Neuron (in vitro differentiated cells): Measurements from ENCODE around the gene HEATR5A.
"Not testable (repeated sequence)": the region's sequence is repeated elsewhere in the genome, so short reads cannot be mapped to it uniquely, and the experiment has no call there.

Experiments
- H2AFZ ChIP-seq: one replicate; pipeline ENCODE4 v1.6.1; 2013; ENCODE audit warnings: low read depth, mild to moderate bottlenecking, inconsistent platforms, low read length, moderate library complexity
- H3K27me3 ChIP-seq: one replicate; pipeline ENCODE4 v1.6.1; 2013; ENCODE audit warnings: low read length; ENCODE audit not compliant: insufficient read depth
- H3K36me3 ChIP-seq: one replicate; pipeline ENCODE4 v1.6.1; 2013; ENCODE audit warnings: low read length; ENCODE audit not compliant: insufficient read depth
- H3K4me1 ChIP-seq: one replicate; pipeline ENCODE4 v1.6.1; 2013; ENCODE audit warnings: low read length; ENCODE audit not compliant: insufficient read depth
- H3K4me3 ChIP-seq: 2 replicates; pipeline ENCODE4 v1.5.1; 2013; ENCODE audit warnings: mild to moderate bottlenecking, low read length, moderate library complexity
- H3K9me3 ChIP-seq: one replicate; pipeline ENCODE4 v1.6.1; 2013; ENCODE audit warnings: low read length

Gene HEATR5A

DNA sequence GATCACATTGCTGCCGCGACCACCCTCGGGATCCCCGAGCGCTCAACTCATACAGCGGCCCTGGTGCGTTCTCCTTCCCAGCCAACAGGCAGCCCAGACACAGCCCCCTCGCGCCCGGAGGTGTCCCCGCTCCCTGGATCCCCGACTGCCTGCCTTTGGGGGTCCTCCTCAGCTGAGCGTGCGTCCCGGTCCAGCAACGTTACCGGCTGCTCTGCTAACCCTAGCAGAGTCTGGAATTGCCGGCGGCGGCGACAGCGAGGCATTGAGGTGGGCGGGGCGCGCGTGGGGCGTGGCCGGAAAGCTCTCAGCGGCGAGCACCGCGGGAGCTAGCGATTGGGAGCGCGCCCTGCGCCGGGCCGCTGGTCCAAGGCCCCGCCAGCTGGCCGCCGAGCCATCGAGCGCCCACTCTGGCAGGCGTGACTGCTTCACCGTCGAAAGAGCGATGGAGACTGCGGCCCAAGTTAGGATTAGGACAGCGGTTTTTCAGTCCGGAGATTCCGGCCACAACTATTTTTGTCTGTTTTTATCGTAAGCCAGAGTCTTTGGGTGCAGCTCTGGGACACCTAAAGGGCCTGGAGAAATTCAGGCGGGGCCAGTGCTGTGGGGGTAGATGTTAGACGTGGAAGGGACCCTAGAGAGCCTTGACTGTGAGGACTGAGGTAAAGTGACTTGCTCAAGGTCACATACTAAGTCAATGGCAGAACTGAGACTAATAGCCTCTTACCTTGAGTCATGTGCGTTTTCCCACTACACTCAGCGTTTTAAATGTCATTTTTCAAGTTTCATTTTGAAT lies at the start of gene HEATR5A:
Gene HEATR5A (minus strand): TSS at position 232 of the 793 bp plus-strand sequence. CDS start 17,575 bp downstream, outside the sequence.
- Histone ChIP-seq H3K36me3 (no peaks in the 10 kb centered on the region), H3K27me3 (no peaks in the 10 kb centered on the region), H3K4me1 (peaks cover 9% of the 10 kb centered on the region), H2AFZ (peak within 1 kb of the TSS; percentile 90), H3K9me3 (no peaks in the 10 kb centered on the region), H3K4me3 (peak within 1 kb of the TSS; percentile 97)

DNA sequence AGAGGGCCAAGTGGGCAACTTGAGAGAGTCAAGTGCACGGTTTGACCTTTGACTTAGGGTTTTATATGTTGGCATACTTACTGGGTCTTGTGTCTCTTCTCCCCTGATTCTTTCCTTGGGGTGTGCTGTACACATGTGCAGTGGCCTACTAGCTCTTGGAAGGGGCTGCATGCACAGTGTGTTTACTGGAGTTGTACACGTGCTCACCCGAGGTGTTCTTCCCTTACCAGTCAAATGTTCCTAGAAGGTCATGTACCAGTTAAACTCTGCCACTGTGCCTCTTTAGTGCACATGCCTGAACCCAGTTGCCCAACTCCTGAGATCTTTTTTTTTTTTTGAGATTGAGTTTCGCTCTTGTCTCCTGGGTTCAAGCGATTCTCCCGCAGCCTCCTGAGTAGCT lies 46.2 kb upstream of the HEATR5A start:
- Histone ChIP-seq H2AFZ (no peak overlapping the region), H3K27me3 (no peaks in the 10 kb centered on the region), H3K36me3 (no peaks in the 10 kb centered on the region), H3K4me1 (peaks cover 5% of the 10 kb centered on the region), H3K9me3 (no peaks in the 10 kb centered on the region), H3K4me3 (no peak overlapping the region)

DNA sequence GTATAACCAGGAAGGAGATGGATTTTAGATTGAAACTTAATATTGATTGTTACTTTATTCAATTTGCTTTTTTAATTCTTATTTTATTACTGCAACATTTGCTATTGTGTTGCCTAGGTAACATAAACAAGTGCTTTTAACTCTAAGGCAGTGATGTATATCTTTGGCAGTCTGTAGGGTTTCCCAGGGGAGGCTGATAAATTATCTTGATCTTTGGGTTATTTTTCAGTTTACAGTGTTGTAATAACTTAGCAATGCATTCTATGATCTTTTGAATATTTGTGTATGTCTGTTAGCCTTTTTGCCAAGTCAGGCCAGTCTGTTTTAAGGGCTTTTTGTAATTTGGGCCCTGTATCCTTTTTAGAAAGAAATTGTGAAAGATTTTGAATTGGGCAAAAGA lies 44.8 kb upstream of the HEATR5A start:
- no peaks in the 10 kb centered on the region for H3K27me3 ChIP-seq
- no peaks in the 10 kb centered on the region for H3K9me3 ChIP-seq
- no peak overlapping the region for H2AFZ ChIP-seq
- peaks cover 5% of the 10 kb centered on the region for H3K4me1 ChIP-seq
- H3K4me3 ChIP-seq = no peak overlapping the region
- no peaks in the 10 kb centered on the region for H3K36me3 ChIP-seq

DNA sequence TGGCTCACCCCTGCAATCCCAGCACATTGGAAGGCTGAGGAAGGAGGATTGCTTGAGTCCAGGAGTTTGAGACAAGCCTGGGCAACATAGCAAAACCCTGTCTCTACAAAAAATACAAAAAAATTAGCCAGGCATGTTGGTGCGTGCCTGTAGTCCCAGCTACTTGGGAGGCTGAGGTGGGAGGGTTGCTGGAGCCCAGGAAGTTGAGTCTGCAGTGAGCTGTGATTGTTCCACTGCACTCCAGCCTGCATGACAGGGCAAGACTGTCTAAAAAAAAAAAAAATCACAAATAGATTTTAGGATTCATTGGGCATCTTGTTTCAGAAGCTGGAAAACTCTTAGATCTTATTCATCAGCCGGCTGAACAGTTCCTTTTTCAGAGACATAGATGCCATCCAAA lies 42.1 kb upstream of the HEATR5A start:
- peaks cover 21% of the 10 kb centered on the region for H3K4me1 ChIP-seq
- H3K27me3 ChIP-seq, H3K4me3 ChIP-seq, H2AFZ ChIP-seq, H3K36me3 ChIP-seq, H3K9me3 ChIP-seq: not testable (repeated sequence)

DNA sequence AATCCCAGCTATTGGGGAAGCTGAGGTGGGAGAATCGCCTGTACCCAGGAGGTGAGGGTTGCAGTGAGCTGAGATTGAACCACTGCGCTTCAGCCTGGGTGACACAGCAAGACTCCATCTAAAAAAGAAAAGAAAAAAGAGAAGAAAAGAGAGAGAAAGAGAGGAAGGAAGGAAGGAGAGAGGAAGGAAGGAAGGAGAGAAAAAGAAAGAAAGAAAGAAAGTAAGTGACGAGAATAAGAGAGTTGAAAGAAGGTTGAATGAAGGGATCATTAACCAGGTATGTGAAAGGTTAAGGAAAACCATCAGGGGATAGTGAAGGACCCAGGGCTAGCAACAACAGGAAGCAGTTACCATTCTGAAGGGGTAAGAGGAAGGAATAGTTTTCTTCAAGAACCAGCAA lies 41.2 kb upstream of the HEATR5A start:
- Histone ChIP-seq H2AFZ (peak overlapping the region; percentile 12), H3K27me3 (no peaks in the 10 kb centered on the region), H3K4me3 (no peak overlapping the region), H3K4me1 (peaks cover 21% of the 10 kb centered on the region), H3K9me3 (no peaks in the 10 kb centered on the region), H3K36me3 (no peaks in the 10 kb centered on the region)

DNA sequence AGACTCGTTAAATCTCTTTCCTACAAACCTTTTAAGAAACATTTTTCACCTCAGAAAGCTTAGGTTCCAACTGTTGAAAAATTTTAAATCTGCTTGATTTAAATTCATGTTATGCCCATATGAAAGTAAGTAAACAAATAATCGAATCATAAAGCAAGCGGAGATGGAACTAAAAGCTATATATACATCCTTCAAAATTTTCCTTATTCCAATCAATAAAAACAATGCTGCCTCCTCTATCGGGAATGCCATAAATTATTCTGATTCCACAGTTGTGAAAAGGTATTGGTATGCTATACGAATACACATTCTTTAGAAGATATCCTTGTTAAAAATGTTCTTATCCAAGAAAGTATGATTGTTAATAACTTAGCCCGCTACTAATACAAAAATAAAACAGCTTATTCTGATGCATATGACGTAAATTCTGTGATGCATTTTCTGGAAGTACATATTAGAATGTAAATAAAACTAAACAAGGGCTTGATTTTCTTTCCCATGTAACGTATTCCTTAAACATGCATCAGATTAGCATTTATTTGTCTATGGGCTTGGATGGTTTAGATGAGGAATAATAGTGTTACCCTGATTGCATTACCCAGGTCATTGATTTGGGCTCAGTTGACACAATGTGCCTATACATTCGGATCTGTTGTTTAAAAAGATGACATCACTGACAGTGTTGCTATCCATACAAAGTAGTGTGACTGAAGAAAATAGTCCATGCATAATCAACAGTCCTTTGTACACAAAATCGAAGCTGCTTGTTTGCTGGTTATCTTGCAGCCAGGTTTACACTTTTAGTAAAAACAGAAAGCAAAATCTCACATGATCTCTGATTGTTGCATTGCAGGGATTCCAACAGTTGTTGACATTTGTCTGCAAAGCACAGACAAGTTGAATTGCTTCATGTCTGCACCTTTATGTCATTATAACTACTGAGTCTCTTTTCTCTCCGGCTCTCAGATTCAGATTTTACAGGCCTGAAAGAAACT lies 37.6 kb upstream of the HEATR5A start:
- Histone ChIP-seq H2AFZ (peak overlapping the region; percentile 49), H3K4me1 (peaks cover 24% of the 10 kb centered on the region), H3K4me3 (peak overlapping the region; percentile 63), H3K27me3 (no peaks in the 10 kb centered on the region), H3K36me3 (no peaks in the 10 kb centered on the region), H3K9me3 (no peaks in the 10 kb centered on the region)

DNA sequence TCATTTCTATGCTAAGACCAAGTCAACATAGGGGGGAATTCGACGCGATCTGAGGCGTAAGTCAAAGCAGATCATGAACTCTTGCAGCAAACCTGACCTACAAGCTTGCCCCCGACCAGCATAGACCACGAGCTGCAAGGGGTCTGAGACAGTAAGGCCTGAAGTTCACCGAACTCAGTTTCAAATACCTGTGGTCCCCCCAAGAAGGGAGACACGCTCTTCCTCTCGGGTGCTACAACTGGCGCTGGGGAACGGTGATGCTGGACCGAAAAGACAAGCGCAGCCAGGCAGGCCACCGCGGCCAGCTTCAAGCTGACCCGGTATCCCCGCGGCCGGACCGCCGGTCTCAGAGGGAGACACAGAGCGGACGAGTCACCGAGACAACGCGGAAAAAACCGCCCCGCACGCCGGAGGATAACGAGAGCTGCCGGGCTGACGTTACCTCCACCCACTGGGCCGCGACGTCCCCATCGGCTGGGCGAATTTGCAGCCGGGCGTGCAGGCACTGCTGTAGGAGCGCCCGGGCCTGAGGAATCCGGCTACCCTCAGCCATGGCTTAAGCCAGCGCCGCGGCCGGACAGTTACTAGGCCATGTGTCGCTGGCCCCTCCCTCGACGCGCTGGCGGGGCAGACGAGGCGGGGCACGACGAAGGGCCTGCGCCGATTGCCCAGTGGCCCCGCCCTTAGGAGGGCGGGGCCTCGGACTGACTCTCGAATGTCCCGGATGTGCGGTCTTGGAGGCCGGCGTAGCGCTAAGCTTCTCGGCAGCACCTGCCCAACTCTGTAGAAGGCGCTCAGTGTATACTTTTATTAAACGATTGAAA lies 36.7 kb upstream of the HEATR5A start, which contains the start of gene DTD2:
Gene DTD2 (minus strand): TSS at position 666 of the 824 bp plus-strand sequence. CDS start 113 bp downstream, at position 553.
- peak within 1 kb of the TSS; percentile 49 for H2AFZ ChIP-seq
- H3K36me3 ChIP-seq = peaks cover 4% of the 10 kb centered on the region
- peaks cover 23% of the 10 kb centered on the region for H3K4me1 ChIP-seq
- peak within 1 kb of the TSS; percentile 63 for H3K4me3 ChIP-seq
- no peaks in the 10 kb centered on the region for H3K9me3 ChIP-seq
- H3K27me3 ChIP-seq = no peaks in the 10 kb centered on the region

DNA sequence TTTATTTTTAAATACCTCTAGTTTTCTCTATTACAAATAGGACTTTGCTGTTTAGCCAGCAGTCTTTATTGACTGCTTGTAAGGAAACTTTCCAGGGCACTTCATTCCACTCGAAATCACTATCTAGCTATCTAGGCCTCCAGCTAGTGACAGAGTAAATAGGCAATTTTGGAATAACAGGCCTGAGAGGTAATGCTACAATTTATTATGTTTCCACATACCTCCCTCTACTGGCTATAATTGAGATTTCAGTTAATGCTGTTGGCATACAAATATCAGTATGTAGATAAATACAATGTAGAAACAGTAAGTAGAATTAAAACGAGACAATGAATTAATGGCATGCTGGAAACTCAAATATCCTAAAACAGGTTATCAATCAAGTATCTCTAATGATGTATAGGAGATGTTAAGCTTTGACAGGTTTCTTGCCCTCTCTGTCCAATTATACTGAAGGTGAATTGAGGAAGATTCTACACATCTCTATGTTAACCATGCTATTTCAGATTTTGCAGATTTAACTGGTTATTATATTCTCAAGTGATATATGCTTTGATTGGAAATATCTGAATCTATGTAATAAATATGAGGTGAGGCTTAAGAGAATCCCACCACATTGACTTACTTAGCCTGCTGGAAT lies 29.7 kb upstream of the HEATR5A start:
- no peaks in the 10 kb centered on the region for H3K9me3 ChIP-seq
- no peaks in the 10 kb centered on the region for H3K4me1 ChIP-seq
- H3K27me3 ChIP-seq = no peaks in the 10 kb centered on the region
- no peak overlapping the region for H3K4me3 ChIP-seq
- H2AFZ ChIP-seq = no peak overlapping the region
- H3K36me3 ChIP-seq = peaks cover 14% of the 10 kb centered on the region

DNA sequence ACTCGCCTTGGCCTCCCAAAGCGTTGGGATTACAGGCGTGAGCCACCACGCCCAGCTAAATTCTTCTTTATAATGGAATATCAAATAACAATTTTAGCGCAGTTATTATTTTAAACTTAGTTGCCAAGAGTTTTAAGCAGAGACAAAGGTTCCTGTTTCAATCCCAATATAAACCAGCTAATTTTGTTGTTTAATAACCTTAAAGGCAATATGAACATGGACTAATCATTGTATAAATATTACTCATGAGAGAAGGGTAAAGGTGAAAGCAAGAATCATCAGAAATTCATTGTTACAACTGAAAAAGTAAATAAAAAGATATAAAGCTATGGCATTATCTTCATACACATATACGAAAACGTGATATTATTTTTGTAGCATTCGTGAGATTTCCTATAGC lies 28.8 kb upstream of the HEATR5A start:
- no peaks in the 10 kb centered on the region for H3K9me3 ChIP-seq
- H3K27me3 ChIP-seq = no peaks in the 10 kb centered on the region
- no peak overlapping the region for H3K4me3 ChIP-seq
- no peaks in the 10 kb centered on the region for H3K4me1 ChIP-seq
- no peak overlapping the region for H2AFZ ChIP-seq
- peaks cover 14% of the 10 kb centered on the region for H3K36me3 ChIP-seq

DNA sequence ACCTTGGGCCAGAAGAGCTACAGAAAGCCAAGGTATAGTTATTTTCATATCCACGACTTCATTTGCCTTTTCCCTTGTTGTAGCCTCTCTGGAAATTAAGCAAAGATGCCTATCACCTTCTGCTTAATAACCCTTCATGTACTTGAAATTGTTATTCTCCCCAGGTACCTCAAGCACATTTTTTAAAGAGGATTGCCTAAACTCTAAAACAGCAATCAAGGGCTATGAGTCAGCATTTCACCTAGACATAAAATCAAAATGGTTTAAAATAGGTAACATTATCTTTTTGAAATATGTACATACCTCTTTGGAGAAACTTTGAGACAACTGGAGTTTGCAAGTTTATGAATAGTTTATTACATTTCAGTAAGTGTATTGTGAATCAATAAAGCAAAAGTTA lies 25.4 kb upstream of the HEATR5A start:
- Histone ChIP-seq H2AFZ (no peak overlapping the region), H3K9me3 (no peaks in the 10 kb centered on the region), H3K4me3 (no peak overlapping the region), H3K36me3 (peaks cover 6% of the 10 kb centered on the region), H3K27me3 (no peaks in the 10 kb centered on the region), H3K4me1 (peaks cover 6% of the 10 kb centered on the region)

DNA sequence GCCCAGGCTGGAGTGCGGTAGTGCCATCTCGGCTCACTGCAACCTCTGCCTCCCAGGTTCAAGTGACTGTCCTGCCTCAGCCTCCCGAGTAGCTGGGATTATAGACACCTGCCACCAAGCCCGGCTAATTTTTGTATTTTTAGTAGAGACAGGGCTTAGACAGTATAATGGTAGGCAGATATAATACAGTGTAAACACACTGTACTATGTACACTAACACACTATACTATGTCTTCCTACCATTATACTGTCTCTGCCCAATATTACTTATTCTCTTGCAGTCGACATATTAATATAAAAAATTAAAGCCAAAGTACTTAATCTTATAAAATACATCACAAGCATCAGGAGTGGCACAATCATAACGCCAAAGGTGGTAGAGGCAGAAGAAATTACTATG lies 21.9 kb upstream of the HEATR5A start:
- Histone ChIP-seq H2AFZ (no peak overlapping the region), H3K27me3 (no peaks in the 10 kb centered on the region), H3K36me3 (no peaks in the 10 kb centered on the region), H3K4me3 (no peak overlapping the region), H3K4me1 (peaks cover 24% of the 10 kb centered on the region), H3K9me3 (no peaks in the 10 kb centered on the region)
